ENCODE measurements around the gene EFCAB14. TPM values are rescaled to one million over a fixed set of nuclear protein-coding genes. Genes with fewer than 3 reads are reported as not detected.
"Not testable (repeated sequence)": the region's sequence is repeated elsewhere in the genome, so short reads cannot be mapped to it uniquely, and the experiment has no call there.

Gene EFCAB14
- total RNA-seq, 2 donors from 2014 or later = 64.2 to 78.4 TPM

GRCh38 chr1:46749404-46749803 is 30.5 kb upstream of the EFCAB14 start:
- H3K36me3 Mint-ChIP-seq = no peaks in the 10 kb centered on the region
- H3K27ac Mint-ChIP-seq = no peak overlapping the region
- no peaks in the 10 kb centered on the region for H3K4me1 Mint-ChIP-seq (ENCODE audit: low read depth in 2 of 2)
- DNase-seq (ENCODE audit: low spot score) (no peak), ATAC-seq (no peak)
- H3K9me3 Mint-ChIP-seq = no peaks in the 10 kb centered on the region
- peaks cover 37 to 52% of the 10 kb centered on the region in 2 donors for H3K27me3 Mint-ChIP-seq
- H3K4me3 Mint-ChIP-seq = no peak overlapping the region

- no peak overlapping the region for H3K4me3 Mint-ChIP-seq
- DNase-seq (ENCODE audit: low spot score) (no peak), ATAC-seq (no peak)
- no peaks in the 10 kb centered on the region for H3K4me1 Mint-ChIP-seq (ENCODE audit: low read depth in 2 of 2)
- H3K36me3 Mint-ChIP-seq = no peaks in the 10 kb centered on the region
- H3K27ac Mint-ChIP-seq = no peak overlapping the region
- H3K27me3 Mint-ChIP-seq = peaks cover 38 to 60% of the 10 kb centered on the region in 2 donors
- H3K9me3 Mint-ChIP-seq = no peaks in the 10 kb centered on the region
These were observed 28.9 kb upstream of the EFCAB14 start for GRCh38 chr1:46747683-46748288.

GRCh38 chr1:46742069-46742468 is 23.2 kb upstream of the EFCAB14 start:
- no peaks in the 10 kb centered on the region for H3K4me1 Mint-ChIP-seq (ENCODE audit: low read depth in 2 of 2)
- peaks cover 38 to 49% of the 10 kb centered on the region in 2 donors for H3K27me3 Mint-ChIP-seq
- no peak overlapping the region for H3K27ac Mint-ChIP-seq

DNA sequence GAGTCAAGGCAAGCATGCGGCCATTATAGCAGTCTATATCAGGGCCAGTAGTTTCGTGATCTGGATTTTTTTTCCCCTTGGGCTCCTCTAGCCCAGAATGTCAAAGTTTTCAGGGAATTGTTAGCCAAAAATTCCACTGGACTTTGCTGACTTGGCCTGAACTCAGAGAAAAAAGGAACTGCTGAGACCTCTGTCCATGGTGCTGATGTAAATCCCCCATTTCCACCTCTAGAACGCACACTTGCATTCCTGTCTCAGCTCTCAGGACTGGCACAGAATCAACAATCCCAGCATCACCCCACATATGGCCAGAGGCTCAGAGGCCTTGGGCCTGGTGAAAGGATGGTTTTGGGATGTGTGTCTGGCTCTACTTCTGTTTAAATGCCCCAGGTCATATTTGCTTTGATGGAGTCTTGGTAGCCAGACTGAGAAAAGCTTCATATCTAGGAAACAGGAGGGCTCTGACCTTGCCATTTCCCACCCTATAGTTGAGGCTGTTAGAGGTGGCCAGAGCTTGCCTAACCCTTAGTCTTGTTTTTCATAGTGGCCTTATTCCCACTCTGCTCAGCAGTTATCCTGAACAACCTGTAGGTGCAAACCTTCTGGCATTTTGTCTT is 16.9 kb upstream of the EFCAB14 start:
- no peak overlapping the region for H3K27ac Mint-ChIP-seq
- no peak for DNase-seq (ENCODE audit: low spot score)
- peaks cover 23 to 58% of the 10 kb centered on the region in 2 donors for H3K27me3 Mint-ChIP-seq
- peaks cover 3% of the 10 kb centered on the region for H3K9me3 Mint-ChIP-seq
- peaks cover 4% of the 10 kb centered on the region for H3K36me3 Mint-ChIP-seq
- no peak for ATAC-seq
- no peaks in the 10 kb centered on the region for H3K4me1 Mint-ChIP-seq (ENCODE audit: low read depth in 2 of 2)
- H3K4me3 Mint-ChIP-seq = no peak overlapping the region

More at GRCh38 chr1:46742069-46742468, 23.2 kb upstream of the EFCAB14 start:
- Mint-ChIP-seq H3K36me3 (no peaks in the 10 kb centered on the region), H3K4me3 (no peak overlapping the region), H3K9me3 (no peaks in the 10 kb centered on the region)
- DNase-seq (ENCODE audit: low spot score) = no peak
- no peak for ATAC-seq

GRCh38 chr1:46728327-46728873 is 9.5 kb upstream of the EFCAB14 start:
- H3K4me3 Mint-ChIP-seq; H3K27ac Mint-ChIP-seq; DNase-seq (ENCODE audit: low spot score); H3K9me3 Mint-ChIP-seq; H3K36me3 Mint-ChIP-seq; ATAC-seq; H3K4me1 Mint-ChIP-seq (ENCODE audit: low read depth in 2 of 2): not testable (repeated sequence)
- peaks cover 44 to 73% of the 10 kb centered on the region in 2 donors for H3K27me3 Mint-ChIP-seq

- Mint-ChIP-seq H3K4me3 (no peak overlapping the region), H3K36me3 (peaks cover under 1% of the 10 kb centered on the region)
These were observed 6.8 kb upstream of the EFCAB14 start for GRCh38 chr1:46725736-46726108.

GRCh38 chr1:46724991-46725735 is 6.2 kb upstream of the EFCAB14 start:
- H3K4me3 Mint-ChIP-seq = no peak overlapping the region
- no peaks in the 10 kb centered on the region for H3K9me3 Mint-ChIP-seq
- H3K27me3 Mint-ChIP-seq = peaks cover 27 to 41% of the 10 kb centered on the region in 2 donors
- ATAC-seq (peak; percentile 83 to 90), DNase-seq (ENCODE audit: low spot score) (peak; percentile 74)
- no peak overlapping the region for H3K27ac Mint-ChIP-seq
- no peaks in the 10 kb centered on the region for H3K36me3 Mint-ChIP-seq
- peaks cover 4 to 7% of the 10 kb centered on the region in 2 donors for H3K4me1 Mint-ChIP-seq (ENCODE audit: low read depth in 2 of 2)

More at GRCh38 chr1:46725736-46726108, 6.8 kb upstream of the EFCAB14 start:
- H3K27me3 Mint-ChIP-seq = peaks cover 29 to 46% of the 10 kb centered on the region in 2 donors
- DNase-seq (ENCODE audit: low spot score) (no peak), ATAC-seq (no peak)
- H3K4me1 Mint-ChIP-seq (ENCODE audit: low read depth in 2 of 2) = peaks cover 4 to 7% of the 10 kb centered on the region in 2 donors
- no peaks in the 10 kb centered on the region for H3K9me3 Mint-ChIP-seq
- no peak overlapping the region for H3K27ac Mint-ChIP-seq

DNA sequence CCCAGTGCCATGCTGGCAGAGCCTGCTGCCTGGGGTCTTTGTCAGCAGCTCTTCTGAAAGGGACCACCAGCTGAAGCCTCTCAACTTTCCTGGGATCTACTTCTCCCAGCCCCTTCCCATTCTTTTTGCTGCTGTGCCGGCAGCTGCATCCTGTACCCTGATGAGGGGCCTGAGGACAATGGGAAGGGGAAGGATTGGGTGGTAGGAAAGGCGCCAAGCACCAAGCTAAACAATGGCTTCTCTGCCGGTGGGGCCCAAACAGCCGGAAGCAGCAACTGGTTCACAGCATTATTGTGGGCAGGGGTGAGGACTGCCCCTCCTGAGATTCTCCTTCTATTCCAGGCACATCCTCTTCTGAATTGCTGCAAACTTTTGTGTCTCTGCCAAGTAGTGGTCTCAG is 5.0 kb upstream of the EFCAB14 start:
- Mint-ChIP-seq H3K27ac (no peak overlapping the region), H3K4me3 (no peak overlapping the region), H3K4me1 (ENCODE audit: low read depth in 2 of 2) (peaks cover 9 to 16% of the 10 kb centered on the region in 2 donors), H3K27me3 (peaks cover 19 to 28% of the 10 kb centered on the region in 2 donors), H3K36me3 (no peaks in the 10 kb centered on the region), H3K9me3 (no peaks in the 10 kb centered on the region)
- DNase-seq (ENCODE audit: low spot score) (no peak), ATAC-seq (no peak)

DNA sequence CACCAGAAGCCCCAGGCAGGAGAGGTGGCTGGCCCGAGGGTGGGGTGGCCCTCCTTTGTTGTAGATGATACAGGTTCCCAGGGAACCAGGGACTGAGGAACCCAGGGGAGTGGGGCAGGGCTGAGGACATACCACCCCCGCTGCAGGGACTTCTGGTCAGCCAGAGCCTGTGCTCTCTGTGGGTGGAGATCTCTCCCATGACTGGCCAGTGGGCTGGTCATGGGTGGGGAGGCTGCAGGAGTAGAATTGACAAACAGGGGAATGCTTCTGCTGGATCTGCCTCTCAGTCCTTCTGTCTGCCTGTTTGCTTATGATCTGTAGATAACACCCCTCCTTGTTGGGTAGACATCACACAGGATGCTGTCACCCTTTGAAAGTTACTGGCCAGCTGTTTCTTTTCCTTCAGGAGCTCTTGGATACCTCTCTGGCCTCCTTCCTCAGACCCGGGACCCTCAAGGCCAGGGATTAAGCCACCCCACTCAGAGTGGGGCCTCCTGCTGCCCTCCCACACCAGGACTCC is 2.8 kb upstream of the EFCAB14 start:
- H3K4me1 Mint-ChIP-seq (ENCODE audit: low read depth in 2 of 2) = peaks cover 24 to 32% of the 10 kb centered on the region in 2 donors
- no peak overlapping the region for H3K27ac Mint-ChIP-seq
- H3K4me3 Mint-ChIP-seq = no peak overlapping the region
- no peaks in the 10 kb centered on the region for H3K36me3 Mint-ChIP-seq
- no peaks in the 10 kb centered on the region for H3K9me3 Mint-ChIP-seq
- DNase-seq (ENCODE audit: low spot score) (no peak), ATAC-seq (no peak)
- H3K27me3 Mint-ChIP-seq = peaks cover 14 to 18% of the 10 kb centered on the region in 2 donors

DNA sequence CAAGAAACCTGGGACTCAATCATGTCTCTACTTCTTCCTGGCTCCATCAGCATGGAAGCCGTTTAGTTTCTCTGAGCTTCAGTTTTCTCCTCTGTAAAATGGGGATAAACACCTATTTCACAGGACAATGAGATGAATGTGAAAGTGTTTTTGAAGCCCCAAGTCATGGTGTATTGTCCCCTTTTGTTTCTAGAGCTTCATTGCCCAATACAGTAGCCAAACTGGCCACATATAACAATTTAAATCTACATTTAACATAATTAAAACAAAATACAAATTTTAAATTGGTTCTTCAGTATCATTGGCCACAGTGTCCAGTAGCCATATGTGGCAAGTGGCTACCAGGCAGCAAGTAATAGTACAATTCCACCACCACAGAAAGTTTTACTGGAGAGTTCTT is 2.3 kb upstream of the EFCAB14 start:
- Mint-ChIP-seq H3K36me3 (no peaks in the 10 kb centered on the region), H3K27me3 (peaks cover 9 to 12% of the 10 kb centered on the region in 2 donors), H3K4me3 (no peak overlapping the region), H3K9me3 (no peaks in the 10 kb centered on the region), H3K4me1 (ENCODE audit: low read depth in 2 of 2) (peaks cover 29 to 37% of the 10 kb centered on the region in 2 donors), H3K27ac (no peak overlapping the region)
- DNase-seq (ENCODE audit: low spot score) (no peak), ATAC-seq (no peak)

GRCh38 chr1:46720319-46720718 is 1.4 kb upstream of the EFCAB14 start:
- not testable (repeated sequence) for H3K27ac Mint-ChIP-seq; DNase-seq (ENCODE audit: low spot score); ATAC-seq; H3K27me3 Mint-ChIP-seq; H3K4me3 Mint-ChIP-seq; H3K9me3 Mint-ChIP-seq; H3K36me3 Mint-ChIP-seq
- peaks cover 32 to 35% of the 10 kb centered on the region in 2 donors for H3K4me1 Mint-ChIP-seq (ENCODE audit: low read depth in 2 of 2)

GRCh38 chr1:46719689-46720088 is 775 bp upstream of the EFCAB14 start:
- Mint-ChIP-seq H3K4me1 (ENCODE audit: low read depth in 2 of 2) (peaks cover 31 to 32% of the 10 kb centered on the region in 2 donors), H3K9me3 (no peaks in the 10 kb centered on the region), H3K27ac (peak overlapping the region; percentile 73 to 86), H3K4me3 (peak overlapping the region; percentile 90), H3K36me3 (no peaks in the 10 kb centered on the region), H3K27me3 (no peaks in the 10 kb centered on the region)
- DNase-seq (ENCODE audit: low spot score) (no peak), ATAC-seq (no peak)

DNA sequence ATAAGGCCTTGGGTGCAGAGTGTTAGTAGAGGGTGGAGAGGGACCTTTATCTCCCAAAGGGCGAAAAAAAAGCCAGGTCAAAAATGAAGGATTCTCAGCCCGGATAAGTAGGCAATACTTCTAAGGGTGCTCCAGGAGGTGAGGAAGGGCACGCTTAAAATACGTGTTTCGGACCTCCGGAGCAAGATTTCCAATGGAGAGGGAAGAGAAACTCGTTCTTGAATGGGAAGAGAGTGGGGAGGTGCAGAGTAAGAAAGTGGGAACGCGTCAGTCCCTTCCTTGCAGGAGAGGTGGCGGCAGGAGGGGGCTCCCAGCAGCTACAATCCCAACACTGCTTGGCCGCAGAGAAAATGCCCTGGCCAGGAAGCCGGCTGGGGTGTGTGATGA is 581 bp downstream of the EFCAB14 start:
- H3K4me3 Mint-ChIP-seq = peak overlapping the region; percentile 90
- H3K36me3 Mint-ChIP-seq = no peaks in the 10 kb centered on the region
- no peak for DNase-seq (ENCODE audit: low spot score)
- no peaks in the 10 kb centered on the region for H3K9me3 Mint-ChIP-seq
- H3K4me1 Mint-ChIP-seq (ENCODE audit: low read depth in 2 of 2) = peaks cover 31 to 32% of the 10 kb centered on the region in 2 donors
- peak overlapping the region; percentile 73 to 86 for H3K27ac Mint-ChIP-seq
- ATAC-seq = no peak
- H3K27me3 Mint-ChIP-seq = no peaks in the 10 kb centered on the region
